ENCODE measurements around the gene TMEM231. TPM values are rescaled to one million over a fixed set of nuclear protein-coding genes. Genes with fewer than 3 reads are reported as not detected.

TMEM231 gene
- total RNA-seq, 1 donor = 17.0 TPM

- Histone ChIP-seq H3K4me1 (ENCODE audit: insufficient read depth, low read length) (no peaks in the 10 kb centered on the region), H3K27ac (ENCODE audit: low read depth, low read length) (no peak overlapping the region), H3K79me2 (ENCODE audit: insufficient read depth, low read length) (peaks cover 6% of the 10 kb centered on the region), H2AFZ (ENCODE audit: low read length) (no peak overlapping the region), H3K27me3 (ENCODE audit: insufficient read depth, low read length) (no peaks in the 10 kb centered on the region), H3K4me3 (ENCODE audit: insufficient read depth, low read length) (no peak overlapping the region), H4K20me1 (ENCODE audit: insufficient read depth, low read length) (peaks cover 5% of the 10 kb centered on the region), H3K36me3 (ENCODE audit: insufficient read depth, low read length) (peaks cover 45% of the 10 kb centered on the region), H3K9me3 (ENCODE audit: low read depth, low read length) (no peaks in the 10 kb centered on the region), H3K4me2 (ENCODE audit: insufficient read depth, low read length) (no peak overlapping the region)
- no peak for DNase-seq (ENCODE audit: insufficient read length, low spot score, missing footprints)
- no peak for TF ChIP-seq CTCF (IDR thresholded peaks at IDR 0.05; ENCODE audit: extremely low read depth, low read depth, low read length)
These were observed 22.7 kb upstream of the TMEM231 start for GRCh38 chr16:75578725-75579124.

- Histone ChIP-seq H3K4me1 (ENCODE audit: insufficient read depth, low read length) (no peaks in the 10 kb centered on the region), H4K20me1 (ENCODE audit: insufficient read depth, low read length) (peaks cover 6% of the 10 kb centered on the region), H3K4me3 (ENCODE audit: insufficient read depth, low read length) (no peak overlapping the region), H2AFZ (ENCODE audit: low read length) (no peak overlapping the region), H3K79me2 (ENCODE audit: insufficient read depth, low read length) (peaks cover 9% of the 10 kb centered on the region), H3K36me3 (ENCODE audit: insufficient read depth, low read length) (peaks cover 50% of the 10 kb centered on the region), H3K27me3 (ENCODE audit: insufficient read depth, low read length) (no peaks in the 10 kb centered on the region), H3K9me3 (ENCODE audit: low read depth, low read length) (no peaks in the 10 kb centered on the region), H3K4me2 (ENCODE audit: insufficient read depth, low read length) (no peak overlapping the region), H3K27ac (ENCODE audit: low read depth, low read length) (no peak overlapping the region)
- DNase-seq (ENCODE audit: insufficient read length, low spot score, missing footprints) = no peak
- TF ChIP-seq CTCF (IDR thresholded peaks at IDR 0.05; ENCODE audit: extremely low read depth, low read depth, low read length) = no peak
These were observed 22.2 kb upstream of the TMEM231 start for GRCh38 chr16:75578212-75578611.

- DNase-seq (ENCODE audit: insufficient read length, low spot score, missing footprints) = no peak
- Histone ChIP-seq H3K27me3 (ENCODE audit: insufficient read depth, low read length) (no peaks in the 10 kb centered on the region), H3K4me1 (ENCODE audit: insufficient read depth, low read length) (no peaks in the 10 kb centered on the region), H3K27ac (ENCODE audit: low read depth, low read length) (no peak overlapping the region), H3K4me2 (ENCODE audit: insufficient read depth, low read length) (no peak overlapping the region), H4K20me1 (ENCODE audit: insufficient read depth, low read length) (peaks cover 17% of the 10 kb centered on the region), H3K79me2 (ENCODE audit: insufficient read depth, low read length) (peaks cover 14% of the 10 kb centered on the region), H3K36me3 (ENCODE audit: insufficient read depth, low read length) (peaks cover 63% of the 10 kb centered on the region), H3K9me3 (ENCODE audit: low read depth, low read length) (no peaks in the 10 kb centered on the region), H2AFZ (ENCODE audit: low read length) (no peak overlapping the region), H3K4me3 (ENCODE audit: insufficient read depth, low read length) (no peak overlapping the region)
- no peak for TF ChIP-seq CTCF (IDR thresholded peaks at IDR 0.05; ENCODE audit: extremely low read depth, low read depth, low read length)
These were observed 20.3 kb upstream of the TMEM231 start for GRCh38 chr16:75576384-75576811.

GRCh38 chr16:75575958-75576357 lies 19.9 kb upstream of the TMEM231 start:
- TF ChIP-seq CTCF (IDR thresholded peaks at IDR 0.05; ENCODE audit: extremely low read depth, low read depth, low read length) = no peak
- peaks cover 68% of the 10 kb centered on the region for H3K36me3 ChIP-seq (ENCODE audit: insufficient read depth, low read length)
- DNase-seq (ENCODE audit: insufficient read length, low spot score, missing footprints) = no peak
- no peaks in the 10 kb centered on the region for H3K27me3 ChIP-seq (ENCODE audit: insufficient read depth, low read length)
- H3K9me3 ChIP-seq (ENCODE audit: low read depth, low read length) = no peaks in the 10 kb centered on the region
- no peak overlapping the region for H2AFZ ChIP-seq (ENCODE audit: low read length)
- H3K27ac ChIP-seq (ENCODE audit: low read depth, low read length) = no peak overlapping the region
- H3K4me3 ChIP-seq (ENCODE audit: insufficient read depth, low read length) = no peak overlapping the region
- H3K79me2 ChIP-seq (ENCODE audit: insufficient read depth, low read length) = peaks cover 17% of the 10 kb centered on the region
- H3K4me1 ChIP-seq (ENCODE audit: insufficient read depth, low read length) = no peaks in the 10 kb centered on the region
- H4K20me1 ChIP-seq (ENCODE audit: insufficient read depth, low read length) = peaks cover 18% of the 10 kb centered on the region
- no peak overlapping the region for H3K4me2 ChIP-seq (ENCODE audit: insufficient read depth, low read length)
